K562 (cell line): ENCODE data around the gene GRIK5. TPM values are rescaled to one million over a fixed set of nuclear protein-coding genes. Genes with fewer than 3 reads are reported as not detected.

Source experiments
- ATAC-seq: fragments of 200-7000 bp; cut with Tn5 transposase; 3 replicates; pipeline ENCODE4 v1.9.1; 2020; ENCODE audit warnings: moderate library complexity
- BruUV-seq: library from RNA; stranded (reverse); fragments of 400-500 nt; replicated peaks from 2 replicates; lab custom pipeline; 2021; lab: Mats Ljungman, UMichigan
- CTCF ChIA-PET: fragments of 300-600 bp; formaldehyde crosslinking; extraction: SDS; loops from one replicate; lab custom pipeline; 2021; ENCODE audit warnings: low intra/inter-chr PET ratio; lab: Yijun Ruan, JAX
- POLR2A ChIA-PET: fragments of 300-600, 350-650 bp; sonication (Branson Sonifier 250); formaldehyde crosslinking; extraction: SDS; loops from one replicate; lab custom pipeline; 2021; ENCODE audit warnings: antibody characterized with exemption, inconsistent platforms; lab: Yijun Ruan, JAX
- DNase-seq, 4 experiments: peaks; one replicate each; pipeline versions ENCODE4 v3.0.0 to v3.0.0-alpha.2; 2011 to 2018; ENCODE audit warnings: low spot score in 3 of 4, mixed read lengths in 3 of 4; ENCODE audit errors: extremely low read depth in 1 of 4
- FAIRE-seq: peaks from 2 replicates; lab custom pipeline; 2011; peaks lifted over from hg19 to GRCh38; lab: Jason Lieb, UNC
- H2AFZ ChIP-seq: 2 replicates; pipeline ENCODE4 v1.6.0; 2011; ENCODE audit warnings: low read depth, low read length, control low read depth, inconsistent platforms
- H3K27ac ChIP-seq: fragments of 200-600 bp; 3 replicates; pipeline ENCODE4 v1.8.0; 2011; ENCODE audit warnings: low read depth, mild to moderate bottlenecking, control low read depth, inconsistent platforms, low read length, moderate library complexity, mixed read lengths; ENCODE audit errors: extremely low read depth
- H3K27me3 ChIP-seq, 2 experiments: fragments of 300-600 bp in 1 of 2; 2 replicates in 1 of 2; 3 replicates in 1 of 2; pipeline versions ENCODE4 v1.6.0 to v1.8.0; 2011; ENCODE audit warnings: inconsistent platforms in 2 of 2, low read length in 2 of 2, mild to moderate bottlenecking in 1 of 2, mixed read lengths in 1 of 2, moderate library complexity in 1 of 2; ENCODE audit not compliant: control insufficient read depth in 2 of 2, insufficient read depth in 2 of 2
- H3K36me3 ChIP-seq: fragments of 300-600 bp; 3 replicates; pipeline ENCODE4 v1.8.0; 2011; ENCODE audit warnings: mild to moderate bottlenecking, low read length, inconsistent platforms; ENCODE audit not compliant: control insufficient read depth, insufficient read depth
- H3K4me1 ChIP-seq, 2 experiments: fragments of 200-600 bp in 1 of 2; replicated peaks in 1 of 2; 2 replicates in 1 of 2; 3 replicates in 1 of 2; pipeline versions ENCODE4 v1.5.1 to v1.8.0; 2011; ENCODE audit warnings: inconsistent platforms in 2 of 2, low read length in 2 of 2, mild to moderate bottlenecking in 1 of 2, mixed read lengths in 1 of 2, moderate library complexity in 1 of 2; ENCODE audit not compliant: control insufficient read depth in 2 of 2, insufficient read depth in 2 of 2
- H3K4me2 ChIP-seq: 2 replicates; pipeline ENCODE4 v1.6.1; 2011; ENCODE audit warnings: low read length, control low read depth, inconsistent platforms, mixed read lengths; ENCODE audit not compliant: insufficient read depth
- H3K4me3 ChIP-seq: fragments of 200-600 bp; sonication (generic), shearing (Covaris generic); 2 replicates; pipeline ENCODE4 v1.5.1; 2016; ENCODE audit warnings: control low read depth, inconsistent platforms
- H3K79me2 ChIP-seq: fragments of 200-600 bp; 3 replicates; pipeline ENCODE4 v1.8.0; 2011; ENCODE audit warnings: low read length, inconsistent platforms; ENCODE audit not compliant: control insufficient read depth, insufficient read depth
- H3K9ac ChIP-seq, 2 experiments: 2 replicates each; pipeline versions ENCODE4 v1.6.0 to v1.6.1; 2011; ENCODE audit warnings: low read depth in 2 of 2, low read length in 2 of 2, control low read depth in 1 of 2, inconsistent platforms in 1 of 2, mild to moderate bottlenecking in 1 of 2, mixed read lengths in 1 of 2; ENCODE audit not compliant: insufficient read depth in 1 of 2
- H3K9me1 ChIP-seq: one replicate; pipeline ENCODE4 v1.6.0; 2011; ENCODE audit warnings: inconsistent platforms, mild to moderate bottlenecking, low read length, moderate library complexity; ENCODE audit not compliant: control insufficient read depth, insufficient read depth
- H3K9me3 ChIP-seq: replicated peaks from 2 replicates; pipeline ENCODE4 v1.5.1; 2011; ENCODE audit warnings: low read depth, low read length, inconsistent platforms; ENCODE audit not compliant: control insufficient read depth, insufficient read depth
- H4K20me1 ChIP-seq: replicated peaks from 2 replicates; pipeline ENCODE4 v1.6.1; 2011; ENCODE audit warnings: low read length, inconsistent platforms, mixed read lengths; ENCODE audit not compliant: control insufficient read depth, insufficient read depth
- CBFB ChIP-seq: sonication (generic); formaldehyde crosslinking; IDR thresholded peaks from 2 replicates; pipeline ENCODE4 v1.4.0; 2020; ENCODE audit warnings: mild to moderate bottlenecking, missing genetic modification reagents
- CBX3 ChIP-seq, 2 experiments: IDR thresholded peaks; 1 replicate in 1 of 2; 2 replicates in 1 of 2; pipeline ENCODE4 v1.6.1; 2012; ENCODE audit warnings: inconsistent platforms in 2 of 2, low read length in 2 of 2, borderline replicate concordance in 1 of 2, control low read depth in 1 of 2
- CC2D1A ChIP-seq: fragments of 450-650 bp; IDR thresholded peaks from 2 replicates; pipeline ENCODE4 v1.6.1; 2017; ENCODE audit warnings: mild to moderate bottlenecking
- FOXO4 ChIP-seq: fragments of 450-650 bp; formaldehyde crosslinking; IDR thresholded peaks from 2 replicates; pipeline ENCODE4 v1.4.0; 2020; ENCODE audit warnings: mild to moderate bottlenecking, moderate library complexity
- GATAD2B ChIP-seq: fragments of 450-650 bp; IDR thresholded peaks from 2 replicates; pipeline ENCODE4 v1.6.1; 2017; ENCODE audit warnings: mild to moderate bottlenecking, borderline replicate concordance
- NUFIP1 ChIP-seq: fragments of 450-650 bp; IDR thresholded peaks from 2 replicates; pipeline ENCODE4 v1.6.1; 2018; ENCODE audit not compliant: partially characterized antibody
- RFX5 ChIP-seq: IDR thresholded peaks from 2 replicates; pipeline ENCODE4 v1.6.1; 2011; ENCODE audit warnings: low read depth, mild to moderate bottlenecking, improper control_type of control experiment, low read length
- ZNF212 ChIP-seq: fragments of 450-650 bp; formaldehyde crosslinking; IDR thresholded peaks from 2 replicates; pipeline ENCODE4 v1.4.0; 2020; ENCODE audit warnings: mild to moderate bottlenecking
- WGBS: fragments of 100-300 bp; shearing (Covaris generic); methylation state at CpG from one replicate; pipeline ENCODE4 v1.1.6; 2016; ENCODE audit warnings: low coverage, mixed read lengths; ENCODE audit not compliant: insufficient coverage; ENCODE audit errors: missing lambda C conversion rate; 5-methylcytosine and 5-hydroxymethylcytosine counted together
- in situ Hi-C: fragments of 300-500 bp; cut with MboI; formaldehyde crosslinking; loops from 4 replicates; pipeline ENCODE4 v1.15.0; 2018; ENCODE audit warnings: inconsistent platforms, mixed read lengths
- intact Hi-C: fragments of 100-400 bp; cut with micrococcal nuclease; formaldehyde crosslinking; loops from 2 replicates; pipeline ENCODE4 v1.14.2; 2022
- polyA plus RNA-seq, 8 experiments: library from polyadenylated mRNA; depleted of rRNA in 4 of 8; stranded (reverse) in 5 of 8; unstranded in 3 of 8; fragments of >200 nt; fragmentation: Nextera tagmentation in 2 of 8; fragmentation: Illumina TruSeq in 1 of 8; extraction: Ambion mirVana in 2 of 8; extraction: Trizol in 1 of 8; gene quantifications; 2 replicates each; pipeline versions ENCODE4 v1.2.1 to v1.2.3, GENCODE V29; 2011 to 2014; ENCODE audit warnings: inconsistent platforms in 1 of 8, missing spikeins in 1 of 8
- total RNA-seq, 7 experiments: library from RNA; depleted of rRNA in 6 of 7; stranded (reverse); fragments of >200 nt in 6 of 7; fragmentation: Illumina TruSeq in 2 of 7; extraction: Trizol in 2 of 7; gene quantifications; 2 replicates each; pipeline versions ENCODE4 v1.2.1 to v1.2.3, GENCODE V29; 2011 to 2021; ENCODE audit warnings: low replicate concordance in 1 of 7
- TF ChIP-seq, protein P1 (sequence below), 3 experiments: IDR thresholded peaks in 2 of 3; conservative IDR thresholded peaks in 1 of 3; 2 replicates each; pipeline ENCODE4 v1.5.1; 2011 to 2012; ENCODE audit warnings: low read length in 3 of 3, mild to moderate bottlenecking in 3 of 3, control low read depth in 2 of 3, improper control_type of control experiment in 1 of 3, inconsistent platforms in 1 of 3, low read depth in 1 of 3, mixed read lengths in 1 of 3, moderate library complexity in 1 of 3; ENCODE audit not compliant: insufficient read depth in 2 of 3

GRIK5 gene
- total and polyA plus RNA-seq, 9 of the 15 experiments (the other 6 are each of a cell fraction or from before 2014, with no cell fraction given), result 0.04 to 0.55 (median 0.27) TPM; not detected in 2

GRCh38 chr19:41978470-41978869 is 91.5 kb downstream of the GRIK5 start (continued):
- TF ChIP-seq FOXO4 (CRISPR knock-in tag), result no peak
- TF ChIP-seq, protein P1, sequence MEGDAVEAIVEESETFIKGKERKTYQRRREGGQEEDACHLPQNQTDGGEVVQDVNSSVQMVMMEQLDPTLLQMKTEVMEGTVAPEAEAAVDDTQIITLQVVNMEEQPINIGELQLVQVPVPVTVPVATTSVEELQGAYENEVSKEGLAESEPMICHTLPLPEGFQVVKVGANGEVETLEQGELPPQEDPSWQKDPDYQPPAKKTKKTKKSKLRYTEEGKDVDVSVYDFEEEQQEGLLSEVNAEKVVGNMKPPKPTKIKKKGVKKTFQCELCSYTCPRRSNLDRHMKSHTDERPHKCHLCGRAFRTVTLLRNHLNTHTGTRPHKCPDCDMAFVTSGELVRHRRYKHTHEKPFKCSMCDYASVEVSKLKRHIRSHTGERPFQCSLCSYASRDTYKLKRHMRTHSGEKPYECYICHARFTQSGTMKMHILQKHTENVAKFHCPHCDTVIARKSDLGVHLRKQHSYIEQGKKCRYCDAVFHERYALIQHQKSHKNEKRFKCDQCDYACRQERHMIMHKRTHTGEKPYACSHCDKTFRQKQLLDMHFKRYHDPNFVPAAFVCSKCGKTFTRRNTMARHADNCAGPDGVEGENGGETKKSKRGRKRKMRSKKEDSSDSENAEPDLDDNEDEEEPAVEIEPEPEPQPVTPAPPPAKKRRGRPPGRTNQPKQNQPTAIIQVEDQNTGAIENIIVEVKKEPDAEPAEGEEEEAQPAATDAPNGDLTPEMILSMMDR (IDR thresholded peaks at IDR 0.05 in 2 of 3, conservative IDR thresholded peaks at IDR 0.05 in 1 of 3; ENCODE audit: insufficient read depth in 2 of 3, low read depth in 1 of 3, low read length in 3 of 3), result 0 out of 6 replicates have a peak, but pooled peaks of 1 of the 3 experiments have one; percentile 8

GRCh38 chr19:41977916-41978315 is 92.1 kb downstream of the GRIK5 start:
- ChIA-PET POLR2A (interaction anchor here (1.2 kb wide), 1 partner anchor 19 kb away, joined by 3 read pairs; the partner anchor contains the start of gene RABAC1), CTCF (interaction anchor here (0.6 kb wide), 1 partner anchor 142 kb away, joined by 4 read pairs; no protein-coding TSS in a partner anchor)
- no peak for ATAC-seq
- no peak for FAIRE-seq
- intact Hi-C loops, result no loop called here
- H3K4me1 ChIP-seq, result peaks cover 0 to 15% of the 10 kb centered on the region in 2 experiments; a peak in 2 of 5 replicates
- no TSS peak for BruUV-seq
- H3K9me1 ChIP-seq, result peaks cover 2% of the 10 kb centered on the region
- 4% methylated on average over 22 of the region's 22 CpGs for WGBS
- no peak overlapping the region for H3K4me3 ChIP-seq
- H3K27me3 ChIP-seq, result peaks cover 37 to 63% of the 10 kb centered on the region in 2 experiments
- no peaks in the 10 kb centered on the region for H3K79me2 ChIP-seq
- H3K27ac ChIP-seq, result no peak overlapping the region
- no peaks in the 10 kb centered on the region for H3K9me3 ChIP-seq
- no peak for DNase-seq
- in situ Hi-C loops, result no loop called here
- no peak overlapping the region for H3K4me2 ChIP-seq
- H4K20me1 ChIP-seq, result peaks cover 2% of the 10 kb centered on the region
- no peak overlapping the region for H3K9ac ChIP-seq
- TF ChIP-seq CC2D1A (no peak), GATAD2B (no peak), NUFIP1 (no peak), ZNF212 (CRISPR knock-in tag) (no peak), CBX3 (IDR thresholded peaks at IDR 0.05; ENCODE audit: borderline replicate concordance in 1 of 2, low read length in 2 of 2) (no peak), CBFB (CRISPR knock-in tag) (no peak), RFX5 (no peak)
- TF ChIP-seq, all 486 proteins: peak for 0
- H2AFZ ChIP-seq, result no peak overlapping the region
- no peaks in the 10 kb centered on the region for H3K36me3 ChIP-seq
